ENCODE data around the gene SPON2.

DNA sequence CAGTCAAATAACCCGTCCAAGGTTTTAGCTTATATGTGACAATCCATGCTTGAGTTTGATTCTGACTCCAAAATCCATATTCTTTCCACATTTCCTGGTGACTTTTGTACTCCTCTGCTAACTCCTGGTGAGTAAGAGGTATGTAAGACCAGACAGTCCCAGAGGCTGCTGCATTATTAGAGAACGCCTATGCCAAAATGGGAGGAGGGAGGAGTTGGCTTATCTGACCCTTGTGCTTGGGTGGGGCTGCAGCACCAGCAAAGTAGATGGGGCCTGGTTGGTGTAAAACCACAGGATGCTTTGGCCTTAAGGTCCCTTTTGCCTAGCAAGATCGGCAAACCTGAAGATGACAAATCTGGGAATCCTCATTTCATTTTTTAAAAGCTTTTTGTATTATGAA lies 49.9 kb downstream of the SPON2 start:
- TF ChIP-seq, protein P1, sequence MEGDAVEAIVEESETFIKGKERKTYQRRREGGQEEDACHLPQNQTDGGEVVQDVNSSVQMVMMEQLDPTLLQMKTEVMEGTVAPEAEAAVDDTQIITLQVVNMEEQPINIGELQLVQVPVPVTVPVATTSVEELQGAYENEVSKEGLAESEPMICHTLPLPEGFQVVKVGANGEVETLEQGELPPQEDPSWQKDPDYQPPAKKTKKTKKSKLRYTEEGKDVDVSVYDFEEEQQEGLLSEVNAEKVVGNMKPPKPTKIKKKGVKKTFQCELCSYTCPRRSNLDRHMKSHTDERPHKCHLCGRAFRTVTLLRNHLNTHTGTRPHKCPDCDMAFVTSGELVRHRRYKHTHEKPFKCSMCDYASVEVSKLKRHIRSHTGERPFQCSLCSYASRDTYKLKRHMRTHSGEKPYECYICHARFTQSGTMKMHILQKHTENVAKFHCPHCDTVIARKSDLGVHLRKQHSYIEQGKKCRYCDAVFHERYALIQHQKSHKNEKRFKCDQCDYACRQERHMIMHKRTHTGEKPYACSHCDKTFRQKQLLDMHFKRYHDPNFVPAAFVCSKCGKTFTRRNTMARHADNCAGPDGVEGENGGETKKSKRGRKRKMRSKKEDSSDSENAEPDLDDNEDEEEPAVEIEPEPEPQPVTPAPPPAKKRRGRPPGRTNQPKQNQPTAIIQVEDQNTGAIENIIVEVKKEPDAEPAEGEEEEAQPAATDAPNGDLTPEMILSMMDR (IDR thresholded peaks at IDR 0.05) = no peak
- no peak for TF ChIP-seq POLR2A (IDR thresholded peaks at IDR 0.05)

All from thyroid gland (tissue), 4 donors.